HCT116 (cell line): ENCODE measurements around the gene PAX2. TPM values are rescaled to one million over a fixed set of nuclear protein-coding genes. Genes with fewer than 3 reads are reported as not detected.

Experiments
- ATAC-seq: fragments of 200-7000 bp; cut with Tn5 transposase; 2 replicates; pipeline ENCODE4 v1.9.1; 2020; ENCODE audit warnings: mild to moderate bottlenecking, moderate library complexity
- BruUV-seq: library from RNA; stranded (reverse); fragments of 400-500 nt; replicated peaks from 2 replicates; lab custom pipeline; 2021; lab: Mats Ljungman, UMichigan
- CTCF ChIA-PET: fragments of 300-600 bp; sonication (Branson Sonifier 250); formaldehyde crosslinking; loops from one replicate; lab custom pipeline; 2021; ENCODE audit warnings: antibody characterized with exemption; lab: Charles Lee
- POLR2A ChIA-PET: fragments of 300-600, 350-600 bp; sonication (Branson Sonifier 250); formaldehyde crosslinking; loops from one replicate; lab custom pipeline; 2021; ENCODE audit warnings: antibody characterized with exemption; lab: Charles Lee
- RAD21 ChIA-PET, 2 experiments: fragments of 300-600 bp; sonication (Branson Sonifier 250); formaldehyde crosslinking; loops; one replicate each; lab custom pipeline; 2023; ENCODE audit warnings: low total read pairs in 2 of 2; ENCODE audit not compliant: uncharacterized antibody in 2 of 2, unreplicated experiment in 2 of 2, low non-redundant PET in 1 of 2; lab: Charles Lee
- DNase-seq: peaks from one replicate; pipeline ENCODE4 v3.0.0-alpha.2; 2010; ENCODE audit warnings: low read depth, low spot score
- H2AFZ ChIP-seq: fragments of 200-600 bp; shearing (Covaris generic), sonication (generic); 2 replicates; pipeline ENCODE4 v1.6.1; 2017; ENCODE audit warnings: low read depth, mixed run types, mixed read lengths, antibody characterized with exemption, low read length; ENCODE audit not compliant: poor library complexity, severe bottlenecking
- H3K27ac ChIP-seq: 2 replicates; pipeline ENCODE4 v1.5.1; 2012; ENCODE audit warnings: low read depth, low read length
- H3K27me3 ChIP-seq: fragments of 200-600 bp; sonication (generic); 2 replicates; pipeline ENCODE4 v1.6.1; 2016; ENCODE audit warnings: mixed run types, low read length, mixed read lengths; ENCODE audit not compliant: insufficient read depth
- H3K36me3 ChIP-seq, 2 experiments: fragments of 200-500 bp in 1 of 2; fragments of 200-600 bp in 1 of 2; sonication (Bioruptor generic) in 1 of 2; sonication (generic) in 1 of 2; 2 replicates each; pipeline versions ENCODE4 v1.5.1 to v1.6.1; 2014 to 2016; ENCODE audit warnings: low read length in 2 of 2, inconsistent platforms in 1 of 2, mixed read lengths in 1 of 2, mixed run types in 1 of 2; ENCODE audit not compliant: insufficient read depth in 2 of 2, control insufficient read depth in 1 of 2
- H3K4me1 ChIP-seq, 2 experiments: fragments of 200-600 bp in 1 of 2; sonication (generic) in 1 of 2; 2 replicates each; pipeline versions ENCODE4 v1.5.1 to v1.6.1; 2012 to 2017; ENCODE audit warnings: low read length in 2 of 2, inconsistent platforms in 1 of 2, mild to moderate bottlenecking in 1 of 2, mixed read lengths in 1 of 2, mixed run types in 1 of 2, moderate library complexity in 1 of 2; ENCODE audit not compliant: insufficient read depth in 2 of 2, control insufficient read depth in 1 of 2
- H3K4me2 ChIP-seq: fragments of 200-600 bp; sonication (generic); 2 replicates; pipeline ENCODE4 v1.6.1; 2017; ENCODE audit warnings: mixed run types, low read length, mixed read lengths
- H3K4me3 ChIP-seq, 2 experiments: fragments of 200-600 bp in 1 of 2; sonication (generic) in 1 of 2; replicated peaks in 1 of 2; 2 replicates each; pipeline ENCODE4 v1.5.1; 2011 to 2016; ENCODE audit warnings: low read length in 2 of 2, control low read depth in 1 of 2, low read depth in 1 of 2, mild to moderate bottlenecking in 1 of 2, mixed read lengths in 1 of 2, mixed run types in 1 of 2
- H3K79me2 ChIP-seq: fragments of 200-600 bp; sonication (generic); 2 replicates; pipeline ENCODE4 v1.6.1; 2017; ENCODE audit warnings: mild to moderate bottlenecking, mixed run types, low read length, moderate library complexity, mixed read lengths; ENCODE audit not compliant: insufficient read depth
- H3K9ac ChIP-seq: fragments of 200-600 bp; sonication (generic); 2 replicates; pipeline ENCODE4 v1.6.1; 2016; ENCODE audit warnings: low read length, mixed read lengths
- H3K9me2 ChIP-seq: fragments of 200-600 bp; sonication (generic), shearing (Covaris generic); 2 replicates; pipeline ENCODE4 v1.6.1; 2017; ENCODE audit warnings: mixed run types, mild to moderate bottlenecking, moderate library complexity; ENCODE audit not compliant: insufficient read depth
- H3K9me3 ChIP-seq, 2 experiments: fragments of 200-500 bp in 1 of 2; fragments of 200-600 bp in 1 of 2; sonication (Bioruptor generic) in 1 of 2; sonication (generic) in 1 of 2; 2 replicates each; pipeline ENCODE4 v1.6.1; 2014 to 2017; ENCODE audit warnings: low read length in 2 of 2, mixed read lengths in 2 of 2, inconsistent platforms in 1 of 2, low read depth in 1 of 2, mild to moderate bottlenecking in 1 of 2, mixed run types in 1 of 2, moderate library complexity in 1 of 2; ENCODE audit not compliant: control insufficient read depth in 1 of 2, insufficient read depth in 1 of 2
- H4K20me1 ChIP-seq: fragments of 200-600 bp; sonication (generic), shearing (Covaris generic); 2 replicates; pipeline ENCODE4 v1.6.1; 2017; ENCODE audit warnings: mixed run types, mild to moderate bottlenecking, moderate library complexity; ENCODE audit not compliant: insufficient read depth
- CEBPB ChIP-seq: IDR thresholded peaks from 2 replicates; pipeline ENCODE4 v1.6.1; 2012; ENCODE audit warnings: low read depth
- CTCF ChIP-seq, 3 experiments: fragments of 200-600 bp in 1 of 3; sonication (generic) in 1 of 3; IDR thresholded peaks in 2 of 3; conservative IDR thresholded peaks in 1 of 3; 2 replicates each; pipeline ENCODE4 v1.5.1; 2012 to 2017; ENCODE audit warnings: low read depth in 2 of 3, low read length in 2 of 3, antibody characterized with exemption in 1 of 3, borderline replicate concordance in 1 of 3, control low read depth in 1 of 3, mild to moderate bottlenecking in 1 of 3, mixed read lengths in 1 of 3, mixed run types in 1 of 3, moderate library complexity in 1 of 3; ENCODE audit not compliant: insufficient read depth in 1 of 3
- EGR1 ChIP-seq: IDR thresholded peaks from 2 replicates; pipeline ENCODE4 v1.6.1; 2012; ENCODE audit warnings: low read depth
- ELF1 ChIP-seq: IDR thresholded peaks from 2 replicates; pipeline ENCODE4 v1.6.1; 2012; ENCODE audit warnings: low read depth, borderline replicate concordance
- FOSL1 ChIP-seq: IDR thresholded peaks from 2 replicates; pipeline ENCODE4 v1.6.1; 2012; ENCODE audit warnings: low read depth
- REST ChIP-seq: IDR thresholded peaks from 2 replicates; pipeline ENCODE4 v1.6.1; 2012; ENCODE audit warnings: low read depth
- SIN3A ChIP-seq: IDR thresholded peaks from 2 replicates; pipeline ENCODE4 v1.6.1; 2012; ENCODE audit warnings: low read depth
- SP1 ChIP-seq: IDR thresholded peaks from 2 replicates; pipeline ENCODE4 v1.6.1; 2012; ENCODE audit warnings: low read depth
- SRF ChIP-seq: IDR thresholded peaks from 2 replicates; pipeline ENCODE4 v1.6.1; 2012; ENCODE audit warnings: low read depth
- TCF7L2 ChIP-seq: IDR thresholded peaks from 2 replicates; pipeline ENCODE4 v1.7.0; 2011; ENCODE audit warnings: borderline replicate concordance, inconsistent platforms; ENCODE audit not compliant: insufficient read depth, insufficient read length; ENCODE audit errors: extremely low read depth
- ZBTB33 ChIP-seq: IDR thresholded peaks from 2 replicates; pipeline ENCODE4 v1.6.1; 2011; ENCODE audit warnings: mild to moderate bottlenecking, low read length, moderate library complexity; ENCODE audit not compliant: insufficient replicate concordance; ENCODE audit errors: extremely low read depth
- ZFX ChIP-seq: fragments of 450-650 bp; IDR thresholded peaks from 2 replicates; pipeline ENCODE4 v1.6.1; 2017
- intact Hi-C: fragments of 100-400 bp; cut with micrococcal nuclease; formaldehyde crosslinking; loops from 2 replicates; pipeline ENCODE4 v1.10.0; 2022
- total RNA-seq: library from RNA; stranded (reverse); gene quantifications from one replicate; pipeline ENCODE4 v1.2.1, GENCODE V29; 2021; ENCODE audit not compliant: unreplicated experiment

The PAX2 gene
- total RNA-seq, 1 experiment from 2014 or later, result 5.0 TPM

GRCh38 chr10:100825325-100825875 is 80.0 kb downstream of the PAX2 start:
- intact Hi-C loops, result loop anchor here (5.0 kb wide), 1 partner anchor 83 kb away; no protein-coding TSS in a partner anchor
- Histone ChIP-seq H3K27ac (no peak overlapping the region), H2AFZ (no peak overlapping the region), H3K36me3 (no peaks in the 10 kb centered on the region), H3K79me2 (no peaks in the 10 kb centered on the region), H3K4me3 (no peak overlapping the region), H3K4me1 (peaks cover 12 to 30% of the 10 kb centered on the region in 2 experiments; a peak in 3 of 4 replicates), H3K9me3 (no peaks in the 10 kb centered on the region), H4K20me1 (no peaks in the 10 kb centered on the region), H3K27me3 (peaks cover 24% of the 10 kb centered on the region), H3K4me2 (no peak overlapping the region), H3K9me2 (no peaks in the 10 kb centered on the region), H3K9ac (no peak overlapping the region)
- no peak for ATAC-seq
- POLR2A ChIA-PET, result interaction anchor here (0.8 kb wide), 1 partner anchor 14 kb away, joined by 4 read pairs; no protein-coding TSS in a partner anchor
- no peak for DNase-seq
- CTCF ChIA-PET, result no interaction called here
- no TSS peak for BruUV-seq
- TF ChIP-seq CEBPB (no peak), ZBTB33 (no peak), TCF7L2 (no peak), ELF1 (no peak), EGR1 (no peak), REST (no peak), ZFX (no peak), CTCF (IDR thresholded peaks at IDR 0.05 in 2 of 3, conservative IDR thresholded peaks at IDR 0.05 in 1 of 3; ENCODE audit: borderline replicate concordance in 1 of 3, insufficient read depth in 1 of 3, low read depth in 2 of 3, low read length in 2 of 3) (no peak), FOSL1 (no peak), SIN3A (no peak), SRF (no peak), SP1 (no peak)
- RAD21 ChIA-PET, result no interaction called here
